Lower leg skin (tissue), 3 donors: ENCODE data around the gene ADAMTS17.

Experiments
- CTCF ChIP-seq, 3 donors: fragments of 450-650 bp; IDR thresholded peaks; one replicate each; pipeline ENCODE4 v1.5.1; 2016; ENCODE audit warnings: antibody characterized with exemption in 3 of 3, mild to moderate bottlenecking in 3 of 3, moderate library complexity in 2 of 3
- POLR2A ChIP-seq, 2 donors: fragments of 450-650 bp; IDR thresholded peaks; one replicate each; pipeline ENCODE4 v1.6.1; 2016 to 2017; ENCODE audit warnings: antibody characterized with exemption in 2 of 2, mild to moderate bottlenecking in 1 of 2, moderate library complexity in 1 of 2

- no peak for TF ChIP-seq CTCF (IDR thresholded peaks at IDR 0.05)
- TF ChIP-seq POLR2A (IDR thresholded peaks at IDR 0.05) = no peak
Measured at GRCh38 chr15:99998661-99999101, 343.1 kb downstream of the ADAMTS17 start.
